Right kidney (tissue), 9 donors: ENCODE results near the gene GLRA3.
"Not testable (repeated sequence)": the region's sequence is repeated elsewhere in the genome, so short reads cannot be mapped to it uniquely, and the experiment has no call there.

Experiments used
- DNase-seq: peaks from one replicate; pipeline ENCODE4 v3.0.0-alpha.2; 2016
- long read RNA-seq, 8 donors: transcript quantifications; one replicate each; lab custom pipeline, GENCODE V29; 2026

GLRA3 gene
- long read RNA-seq, donor 1 = 0 reads
- long read RNA-seq, donor 2 = 0 reads
- long read RNA-seq, donor 3 = 0 reads
- long read RNA-seq, donor 4 = 0 reads
- long read RNA-seq, donor 5 = 0 reads
- long read RNA-seq, donor 6 = 0 reads
- long read RNA-seq, donor 7 = 0 reads
- long read RNA-seq, donor 8 = 0 reads

DNA sequence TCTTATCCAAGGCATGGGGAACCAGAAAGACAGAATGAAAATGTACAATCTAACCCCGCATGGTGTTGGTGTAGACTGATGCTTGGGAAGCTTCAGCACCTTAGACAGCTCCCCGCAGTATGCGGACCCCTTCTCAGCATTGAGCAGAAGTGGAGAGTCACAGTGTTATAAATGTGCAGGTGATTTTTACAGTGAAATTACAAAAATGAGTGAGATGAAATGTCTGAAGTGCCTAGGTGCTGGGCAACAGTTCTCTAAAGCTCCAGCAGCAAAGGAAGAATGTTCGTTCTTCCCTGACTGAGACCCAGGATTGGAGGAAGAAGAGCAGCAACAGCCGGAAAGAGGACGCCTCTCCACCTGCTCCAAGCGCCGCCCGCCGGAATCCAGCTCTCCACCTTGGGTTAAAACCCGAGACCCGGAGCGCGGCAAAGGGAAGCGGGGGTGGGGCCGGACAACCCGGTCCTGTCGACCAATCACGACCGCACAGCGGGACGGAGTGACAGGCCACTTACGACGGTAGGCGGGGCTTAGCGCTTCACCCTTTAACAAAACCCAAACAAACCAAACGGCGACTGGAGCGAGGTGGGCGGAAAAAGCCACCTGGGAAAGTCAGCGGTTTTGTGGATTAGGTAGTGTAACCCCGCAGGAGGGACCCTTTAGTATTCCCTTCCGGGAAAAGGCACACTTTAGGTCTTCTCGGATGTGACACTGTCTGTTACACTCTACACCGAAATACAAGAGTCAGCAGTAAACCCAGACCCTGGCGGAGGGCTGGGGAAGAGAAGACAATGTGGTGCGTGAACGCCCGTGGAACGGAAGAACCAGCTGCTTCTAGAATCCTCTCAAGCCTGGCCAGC is at the start of gene GLRA3:
GLRA3 (minus strand) TSS at position 403 of the 857 bp plus-strand sequence. CDS start 436 bp downstream, outside the sequence.
- peak; percentile 71 for DNase-seq

DNA sequence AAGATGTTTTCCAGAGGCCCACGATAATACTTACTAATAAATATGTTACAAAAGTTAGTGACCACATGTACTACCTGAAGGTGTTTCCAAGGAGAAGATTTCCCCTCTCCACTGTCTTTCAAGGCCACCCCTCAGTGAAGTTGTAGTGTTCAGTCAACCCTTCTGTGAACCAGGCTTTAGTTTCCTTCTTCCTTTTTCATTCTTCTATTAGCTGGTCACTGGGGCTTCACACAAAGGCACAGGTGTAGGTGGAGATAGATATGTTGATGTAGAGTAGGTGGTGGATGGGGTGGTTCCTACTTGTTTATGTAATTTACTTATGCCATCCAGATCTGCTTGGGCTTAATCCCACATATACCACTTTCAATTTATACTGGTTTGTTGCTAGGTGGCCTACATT is 45.9 kb upstream of the GLRA3 start:
- no peak for DNase-seq

DNA sequence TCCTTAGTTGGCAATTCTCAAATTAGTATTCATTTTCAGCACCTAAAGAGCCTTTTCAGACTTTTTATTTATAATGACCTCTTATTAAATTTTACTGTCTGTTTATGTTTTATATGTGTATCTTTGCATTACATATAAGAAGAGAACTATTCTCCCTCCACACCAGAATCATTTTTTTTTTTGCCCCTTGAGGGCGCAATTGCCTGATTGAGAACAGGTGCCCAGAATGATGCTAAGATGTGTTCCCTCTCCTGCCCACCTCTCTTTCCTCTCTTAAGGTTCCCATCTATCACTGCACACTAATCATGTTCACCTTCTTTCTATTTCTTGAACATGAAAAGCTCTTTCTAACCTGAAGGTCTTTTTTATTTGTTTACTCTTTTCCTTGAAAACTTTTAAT is 44.9 kb upstream of the GLRA3 start:
- DNase-seq = no peak

DNA sequence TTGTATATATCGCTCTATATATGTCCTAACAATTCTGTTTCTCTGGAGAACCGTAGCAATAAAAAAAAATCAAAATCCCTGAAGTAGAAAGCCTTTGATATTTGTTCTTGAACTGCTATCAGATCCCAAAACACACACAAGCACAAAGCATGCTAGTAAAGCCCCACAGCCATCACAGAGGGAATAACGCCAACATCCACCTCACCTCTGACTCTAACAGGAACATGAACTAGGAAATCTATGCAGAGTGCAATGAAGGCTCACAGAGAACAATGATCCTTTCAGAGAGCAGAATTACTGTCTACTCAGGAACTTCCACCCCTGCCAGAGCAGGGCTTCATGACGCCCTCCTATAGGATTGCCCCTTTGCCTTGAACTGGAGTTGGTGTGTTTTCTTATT is 44.1 kb upstream of the GLRA3 start:
- not testable (repeated sequence) for DNase-seq

DNA sequence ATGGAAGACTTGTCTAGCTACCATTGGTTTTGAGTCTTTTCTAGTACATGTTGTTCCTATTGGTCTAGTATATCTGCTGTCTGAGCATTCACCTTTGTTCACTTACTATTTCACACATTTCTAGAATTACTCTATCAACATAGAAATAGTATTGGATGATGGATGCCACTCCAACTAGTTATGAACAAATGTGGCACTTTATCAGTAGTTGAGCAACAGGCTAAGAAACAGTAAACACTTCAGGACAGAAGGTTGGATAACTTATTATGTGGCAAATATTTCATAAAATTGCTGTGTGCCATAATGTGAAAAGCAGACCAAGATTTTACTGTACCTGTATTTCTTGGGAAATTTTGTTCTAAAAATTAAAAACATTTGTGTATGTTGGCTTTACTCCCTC is 42.4 kb upstream of the GLRA3 start:
- no peak for DNase-seq

DNA sequence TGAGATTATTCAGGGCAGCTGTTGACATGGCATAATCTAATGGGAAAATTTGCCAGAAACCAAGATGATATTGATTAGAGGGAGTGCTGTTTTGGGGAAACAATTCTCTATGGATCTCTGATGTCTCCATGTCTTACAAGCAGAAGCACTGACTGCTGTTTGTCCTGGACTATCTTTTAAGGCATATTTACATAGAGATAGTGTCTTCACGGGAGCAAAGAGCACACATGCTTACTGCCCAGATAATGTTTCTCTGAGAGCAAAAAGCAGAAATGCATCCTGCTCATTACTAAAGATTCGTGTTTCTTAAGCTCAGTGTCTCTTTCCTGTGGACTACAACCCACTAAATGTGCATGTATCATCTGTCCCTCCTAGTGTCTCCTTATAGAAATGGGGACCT is 41.3 kb upstream of the GLRA3 start:
- DNase-seq = no peak

DNA sequence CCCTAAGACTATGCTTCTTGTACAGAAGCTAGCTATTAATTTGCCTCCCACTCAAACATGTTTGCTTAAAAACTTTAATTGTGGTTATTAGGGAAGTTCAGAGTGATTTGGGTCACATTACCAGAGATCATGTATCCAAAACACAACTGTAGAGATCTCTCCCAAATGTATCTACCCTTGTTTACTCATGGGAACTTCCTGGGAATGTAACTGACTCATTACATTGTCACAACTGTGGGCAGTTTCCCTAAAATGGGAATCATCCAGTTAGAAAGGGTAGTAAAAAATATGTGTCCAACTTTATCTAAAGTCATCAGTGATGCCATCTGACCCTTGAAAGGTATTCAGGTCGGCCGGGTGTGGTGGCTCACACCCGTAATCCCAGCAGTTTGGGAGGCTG is 40.3 kb upstream of the GLRA3 start:
- no peak for DNase-seq

DNA sequence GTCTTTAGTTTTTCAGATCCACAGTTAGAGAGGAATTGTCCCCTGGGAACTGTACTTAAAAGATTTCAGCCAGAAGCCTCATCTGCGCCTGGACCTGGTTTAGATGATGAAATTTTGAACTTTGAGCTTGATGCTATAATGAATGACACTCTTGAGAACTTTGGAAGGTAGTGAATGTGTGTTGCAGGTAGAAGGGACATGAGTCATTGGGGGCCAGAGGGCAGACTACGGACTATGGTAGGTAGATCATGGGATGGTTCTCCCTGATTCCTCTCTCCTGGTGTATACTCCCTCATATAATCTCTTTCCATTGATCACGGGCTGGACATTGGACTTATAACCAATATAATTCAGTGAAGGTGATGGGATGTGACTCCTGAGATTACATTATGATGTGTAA is 38.9 kb upstream of the GLRA3 start:
- no peak for DNase-seq

DNA sequence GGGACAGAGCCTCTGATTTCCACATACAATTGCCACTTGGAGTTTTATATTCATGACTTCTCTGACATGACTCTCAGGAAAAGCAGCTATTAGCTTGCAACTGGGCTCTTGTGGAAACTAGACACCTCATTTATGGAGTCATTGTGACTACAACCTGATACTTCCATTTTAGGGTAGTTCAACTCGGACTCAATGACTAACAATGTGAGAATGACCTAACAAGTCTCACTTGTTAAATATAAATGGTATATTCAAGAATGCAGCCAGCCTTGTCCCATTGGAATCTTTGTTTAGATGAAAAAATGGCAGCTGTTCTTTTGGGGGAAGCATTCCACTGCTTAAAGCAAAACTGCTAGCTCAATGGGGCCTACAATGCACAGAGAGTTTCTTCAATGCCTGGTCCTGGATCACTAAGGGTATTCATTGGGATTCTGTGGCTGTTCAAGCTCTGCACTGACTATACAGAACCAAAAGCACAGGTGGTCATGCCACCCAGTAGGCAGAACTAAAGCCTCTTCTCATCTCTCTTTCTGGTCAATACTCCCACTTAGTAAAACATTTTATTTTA is 36.5 kb upstream of the GLRA3 start:
- no peak for DNase-seq

DNA sequence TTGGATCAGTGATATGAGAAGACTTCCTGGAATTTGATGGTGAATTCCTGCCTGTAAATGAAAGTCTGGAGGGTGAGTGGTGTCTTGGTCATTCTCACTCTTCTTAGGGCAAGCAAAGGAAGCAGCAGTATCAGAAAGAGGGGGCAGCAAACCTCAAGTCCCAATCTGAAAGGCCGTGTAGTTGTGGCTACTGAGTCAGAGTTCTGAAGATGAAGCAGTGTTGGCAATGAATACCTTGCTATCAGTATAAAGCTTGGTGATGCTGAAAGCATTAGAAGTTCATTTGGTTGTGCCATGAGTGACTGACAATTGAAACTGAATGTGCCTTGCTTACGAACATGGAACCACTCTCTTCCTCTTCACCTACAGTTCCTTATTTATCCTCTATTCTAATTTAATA is 35.0 kb upstream of the GLRA3 start:
- no peak for DNase-seq

DNA sequence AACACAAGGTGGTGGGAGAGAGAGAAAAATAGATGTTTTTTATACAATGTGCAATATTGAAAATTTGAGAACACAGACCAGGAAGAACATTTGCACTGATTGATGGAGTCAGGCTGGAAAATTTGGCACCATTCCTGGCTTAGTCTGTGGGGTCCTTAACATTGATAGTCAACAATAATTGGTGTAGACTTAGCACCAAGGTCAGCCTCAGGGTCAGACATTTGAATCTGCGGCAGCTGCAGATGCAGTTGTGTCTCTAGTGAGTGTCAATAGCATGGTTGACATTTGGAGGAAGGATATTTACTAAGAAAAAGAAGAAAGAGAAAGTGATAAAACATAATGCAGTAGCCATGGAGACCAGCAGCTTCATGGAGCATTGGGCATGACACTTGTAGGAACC is 31.5 kb upstream of the GLRA3 start:
- no peak for DNase-seq

DNA sequence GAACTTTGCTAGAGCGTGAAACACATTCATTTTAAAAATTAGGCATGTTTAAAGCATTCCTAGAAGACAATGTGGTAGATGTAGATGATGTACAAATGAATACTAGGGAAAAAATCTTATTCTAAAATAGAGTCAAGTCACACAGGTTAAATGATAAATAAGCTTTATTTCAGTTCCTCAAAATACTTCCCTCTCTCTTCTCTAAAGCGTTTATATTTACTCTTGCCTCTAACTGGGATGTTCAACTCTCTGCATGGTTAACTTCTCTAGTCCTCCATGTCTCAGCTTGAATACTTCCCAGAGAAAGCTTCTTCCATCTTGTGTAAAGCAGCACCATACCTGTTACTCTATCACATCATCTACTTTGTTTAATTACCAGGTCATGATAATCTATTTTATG is 30.9 kb upstream of the GLRA3 start:
- no peak for DNase-seq

DNA sequence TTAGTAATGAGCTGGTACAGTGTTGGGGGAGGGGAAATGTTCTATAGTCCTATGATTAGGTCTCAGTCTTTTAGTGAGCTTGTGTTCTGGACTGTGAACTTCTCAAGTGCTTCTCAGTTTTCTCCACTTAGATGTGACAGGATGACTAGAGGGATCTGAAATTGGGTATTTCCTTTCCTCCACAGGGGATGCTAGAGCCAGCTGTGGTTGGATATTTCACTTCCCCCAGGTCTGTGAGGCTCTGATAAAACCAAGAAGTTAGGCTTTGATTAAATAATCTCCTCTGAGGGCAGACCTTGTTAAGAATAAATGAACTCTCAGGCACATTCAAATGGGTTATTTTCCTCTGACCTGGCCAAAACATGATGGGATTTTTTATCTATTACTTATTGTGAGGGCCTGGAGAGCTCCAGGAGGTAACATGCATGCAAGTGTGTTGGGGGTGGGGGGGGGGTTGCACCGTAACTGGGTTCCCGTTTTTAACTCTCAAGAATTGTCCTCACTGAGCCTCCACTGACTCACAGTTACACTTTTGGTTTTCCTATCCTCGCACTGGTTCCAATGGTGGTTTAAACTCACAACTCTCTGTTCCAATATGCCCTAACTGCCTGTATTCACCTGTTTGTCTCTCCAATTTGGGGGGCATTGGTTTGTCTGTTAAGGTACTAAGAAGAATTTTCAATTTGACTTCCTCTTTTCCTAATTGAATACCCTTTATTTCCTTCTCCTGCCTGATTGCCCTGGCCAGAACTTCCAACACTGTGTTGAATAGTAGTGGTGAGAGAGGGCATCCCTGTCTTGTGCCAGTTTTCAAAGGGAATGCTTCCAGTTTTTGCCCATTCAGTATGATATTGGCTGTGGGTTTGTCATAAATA is 28.1 kb upstream of the GLRA3 start:
- no peak for DNase-seq

DNA sequence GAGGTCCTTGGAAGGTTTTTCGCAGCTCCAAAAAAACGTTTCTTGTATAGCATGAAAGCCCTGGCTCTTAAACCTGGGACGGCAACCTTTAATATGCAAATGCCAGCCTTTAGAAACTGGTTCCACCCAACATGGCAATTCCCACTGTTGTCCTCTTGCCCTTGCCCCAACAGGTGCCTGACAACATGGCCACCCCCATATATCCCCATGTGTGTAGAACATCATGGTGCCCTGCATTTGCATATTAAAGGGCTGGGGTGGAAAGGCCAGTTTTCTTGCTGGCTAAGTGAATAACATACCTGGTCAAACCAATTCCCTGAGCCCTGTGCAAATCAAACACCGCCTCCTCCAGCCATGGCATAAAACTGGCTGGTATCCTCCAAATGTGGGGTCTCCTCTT is 26.0 kb upstream of the GLRA3 start:
- no peak for DNase-seq

DNA sequence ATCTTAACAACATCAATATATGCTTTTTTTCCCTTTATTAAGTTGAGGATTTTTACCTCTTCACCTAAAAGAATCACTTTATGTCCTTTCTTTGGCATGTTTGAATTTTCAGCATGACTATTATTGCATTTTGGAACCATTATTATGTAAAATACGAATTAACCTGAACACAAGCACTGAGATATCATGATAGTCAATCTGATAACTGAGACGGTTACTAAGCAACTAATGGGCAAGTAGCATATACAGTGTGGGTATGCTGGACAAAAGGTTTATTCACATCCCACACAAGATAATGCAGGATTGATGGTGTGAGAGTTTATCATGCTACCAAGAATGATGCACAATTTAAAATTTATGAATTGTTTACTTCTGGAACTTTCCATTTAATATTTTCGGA is 24.6 kb upstream of the GLRA3 start:
- DNase-seq = no peak

DNA sequence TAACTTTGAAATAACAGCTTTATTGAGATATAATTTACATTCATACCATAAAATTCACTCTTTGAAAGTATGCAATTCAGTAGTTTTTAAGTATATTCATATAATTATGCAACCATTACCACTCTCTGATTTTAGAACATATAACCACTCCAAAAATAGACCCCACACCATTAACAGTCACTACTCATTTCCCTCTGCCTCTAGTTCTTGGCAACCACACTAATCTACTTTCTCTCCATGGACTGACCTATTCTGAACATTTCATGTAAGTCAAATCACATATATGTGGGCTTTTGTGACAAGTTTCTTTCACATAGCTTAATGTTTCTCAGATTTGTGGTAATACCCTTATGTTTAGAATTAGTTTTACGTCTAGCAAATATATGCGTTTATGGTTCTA is 19.5 kb upstream of the GLRA3 start:
- DNase-seq = no peak

DNA sequence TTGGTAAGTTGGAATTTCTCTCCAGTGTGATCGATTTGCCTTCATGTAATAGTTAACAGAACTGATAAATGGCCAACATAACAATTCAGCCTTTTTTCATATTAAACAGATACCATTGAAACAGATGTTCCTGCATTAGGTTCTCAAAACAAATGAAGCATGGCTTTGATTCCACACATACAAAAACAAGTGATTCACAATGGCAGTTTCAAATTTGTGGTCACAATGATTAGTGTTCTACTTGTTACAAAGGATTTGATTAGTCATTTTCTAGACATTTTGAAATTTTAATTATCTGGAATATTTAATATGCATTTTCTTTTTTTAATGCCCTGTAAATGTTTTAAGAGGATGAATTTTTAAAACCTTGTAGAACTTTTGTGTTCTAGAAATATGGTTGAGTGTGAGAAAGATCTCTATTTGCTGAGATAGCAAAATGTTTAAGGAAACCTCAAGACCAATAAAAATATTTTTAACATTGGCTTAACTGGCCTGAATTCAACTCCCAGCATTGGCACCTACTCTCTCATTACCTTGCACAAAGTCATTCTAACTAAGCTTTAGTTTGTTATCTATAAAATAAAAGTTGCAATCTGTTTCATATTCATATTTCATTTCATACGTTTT is 18.9 kb upstream of the GLRA3 start:
- no peak for DNase-seq

DNA sequence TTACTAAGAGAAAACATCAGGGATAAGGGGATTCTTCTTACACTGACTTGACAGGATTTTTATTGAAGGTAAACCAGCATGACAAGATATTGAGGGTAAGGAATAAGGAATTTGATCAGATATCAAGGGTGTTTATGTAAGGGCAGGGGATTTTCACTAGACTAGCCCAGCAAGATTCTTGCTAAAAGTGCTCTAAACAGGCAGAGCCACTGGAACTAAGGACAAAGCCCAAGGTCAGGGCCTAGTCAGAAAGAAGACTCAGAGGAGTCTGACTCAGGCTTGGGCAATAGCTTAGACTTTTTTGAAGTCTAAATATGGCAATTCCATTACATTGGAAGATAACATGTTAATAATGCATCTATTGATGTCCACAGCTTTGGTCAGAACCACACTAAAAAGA is 6.5 kb upstream of the GLRA3 start:
- DNase-seq = no peak

DNA sequence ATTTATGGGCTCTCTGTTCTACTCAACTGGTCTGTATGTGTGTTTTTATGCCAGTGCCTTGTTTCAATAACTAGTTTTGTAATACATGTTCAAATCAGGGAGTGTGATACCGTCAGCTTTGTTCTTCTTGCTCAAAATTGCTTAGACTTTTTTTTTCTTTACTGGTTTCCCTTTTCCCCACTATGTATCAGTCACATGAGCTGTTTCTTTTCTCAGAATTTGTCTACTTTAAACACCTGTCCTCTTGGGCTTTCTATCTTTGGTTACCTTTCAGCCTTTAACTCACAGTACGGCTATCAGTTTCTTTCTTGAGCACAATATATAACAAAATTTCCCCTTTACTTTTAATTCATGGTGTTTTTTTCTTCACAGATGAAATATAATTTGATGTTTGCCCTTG is 5.4 kb upstream of the GLRA3 start:
- no peak for DNase-seq

DNA sequence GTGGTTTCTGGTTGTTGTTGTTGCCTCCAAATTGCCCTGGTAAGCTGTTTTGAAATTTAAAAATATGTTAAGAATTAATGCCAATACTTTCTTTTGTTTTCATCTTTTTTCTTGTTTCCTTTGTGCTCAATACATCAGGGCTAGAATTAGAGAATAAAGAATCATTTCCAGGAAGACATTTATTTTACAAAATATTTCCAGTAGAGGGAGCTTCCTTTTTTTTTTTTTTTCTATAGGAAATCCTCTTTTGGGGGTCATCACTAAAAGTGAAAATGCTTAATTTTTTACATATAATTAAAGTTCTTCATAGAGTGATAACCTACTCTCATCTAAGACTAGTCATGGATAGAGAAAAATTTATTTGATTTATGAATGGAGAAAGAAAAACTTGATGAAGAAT is 2.4 kb downstream of the GLRA3 start:
- no peak for DNase-seq

DNA sequence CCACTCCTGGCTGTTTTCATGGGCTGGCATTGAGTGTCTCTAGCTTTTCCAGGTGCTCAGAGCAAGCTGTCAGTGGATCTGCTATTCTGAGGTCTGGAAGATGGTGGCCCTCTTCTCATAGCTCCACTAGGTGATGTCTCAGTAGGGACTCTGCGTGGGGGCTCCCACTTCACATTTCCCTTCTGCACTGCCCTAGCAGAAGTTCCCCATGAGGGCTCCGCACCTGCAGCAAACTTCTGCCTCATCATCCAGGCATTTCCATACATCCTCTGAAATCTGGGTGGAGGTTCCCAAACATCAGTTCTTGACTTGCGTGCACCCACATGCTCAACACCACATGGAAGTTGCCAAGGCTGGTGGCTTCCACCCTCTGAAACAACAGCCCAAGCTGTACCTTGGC is 13.8 kb downstream of the GLRA3 start:
- no peak for DNase-seq

DNA sequence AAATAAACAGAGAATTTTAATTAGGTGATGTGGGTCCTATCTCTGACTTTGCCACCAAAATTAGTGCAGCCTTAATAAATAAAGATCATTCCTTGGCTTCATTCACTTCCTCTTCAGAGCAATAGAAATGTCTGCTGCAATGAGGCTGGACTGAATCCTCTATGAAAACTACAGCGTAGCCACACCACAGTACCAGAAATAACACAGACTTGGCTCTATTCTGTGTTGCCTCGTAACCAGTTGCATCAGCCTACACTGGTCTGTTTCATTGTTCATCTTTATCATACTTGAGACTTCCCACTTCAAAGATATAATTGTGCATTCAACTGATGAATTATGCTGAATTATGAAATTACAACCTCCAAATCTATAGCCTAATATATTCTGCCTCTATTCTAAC is 15.8 kb downstream of the GLRA3 start:
- DNase-seq = no peak

DNA sequence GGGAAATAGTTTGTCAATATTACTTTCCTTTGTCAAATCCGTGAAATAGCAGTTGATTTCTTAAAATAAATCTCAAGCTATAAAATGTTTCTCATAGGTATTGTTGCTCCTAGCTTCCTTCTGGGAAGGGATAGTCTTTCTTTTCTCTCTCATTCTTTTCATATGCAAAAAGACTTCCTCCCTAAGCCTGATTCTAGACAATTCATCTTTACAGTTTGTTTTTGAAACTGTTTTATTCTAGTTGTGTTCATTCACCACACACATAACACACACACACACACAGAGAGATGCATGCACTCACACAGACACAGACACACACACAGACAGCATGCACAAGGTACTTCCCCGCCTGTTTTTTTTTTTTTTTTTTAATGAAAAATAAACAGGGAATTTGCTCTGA is 18.2 kb downstream of the GLRA3 start:
- no peak for DNase-seq
